Gastroesophageal sphincter (tissue), 3 donors: ENCODE data around the gene OR6F1.

ENCODE experiments used
- CTCF ChIP-seq, 4 experiments: fragments of 200-600 bp in 2 of 4; fragments of 450-650 bp in 2 of 4; sonication (generic) in 1 of 4; IDR thresholded peaks; one replicate each; pipeline ENCODE4 v1.5.1; 2017 to 2019; ENCODE audit warnings: antibody characterized with exemption in 4 of 4, mild to moderate bottlenecking in 2 of 4, moderate library complexity in 2 of 4
- POLR2A ChIP-seq, 2 donors: fragments of 450-650 bp; IDR thresholded peaks; one replicate each; pipeline ENCODE4 v1.6.1; 2017; ENCODE audit warnings: antibody characterized with exemption in 2 of 2, mild to moderate bottlenecking in 2 of 2, moderate library complexity in 1 of 2

GRCh38 chr1:247713753-247714152 is 2.7 kb downstream of the OR6F1 start:
- no peak for TF ChIP-seq CTCF (IDR thresholded peaks at IDR 0.05)
- no peak for TF ChIP-seq POLR2A (IDR thresholded peaks at IDR 0.05)
